Eye (tissue), 1 donor: ENCODE results near the gene PXK.
A peak's percentile ranks its signal among the peaks of the same experiment; 100 is the strongest.

Source experiments
- DNase-seq: peaks from one replicate; pipeline ENCODE4 v3.0.0-alpha.2; 2015

Gene PXK

GRCh38 chr3:58470363-58471024 is 137.8 kb downstream of the PXK start:
- DNase-seq, result no peak

- DNase-seq, result peak; percentile 82
These were observed 138.6 kb downstream of the PXK start for GRCh38 chr3:58471025-58471887.

GRCh38 chr3:58473275-58473674 is 140.6 kb downstream of the PXK start:
- DNase-seq, result no peak

GRCh38 chr3:58474348-58474911 is 141.7 kb downstream of the PXK start:
- DNase-seq, result no peak

- no peak for DNase-seq
These were observed 142.4 kb downstream of the PXK start for GRCh38 chr3:58474967-58475578.
